OCI-LY3 (cell line): ENCODE results near the gene TMIGD1.

Experiments used
- CTCF ChIP-seq: fragments of 200-600, 300-600 bp; sonication (generic); IDR thresholded peaks from 2 replicates; pipeline ENCODE4 v1.5.1; 2014; ENCODE audit warnings: antibody characterized with exemption, low read length, low read depth
- EZH2phosphoT487 ChIP-seq: fragments of 200-600 bp; shearing (Covaris generic); IDR thresholded peaks from 2 replicates; pipeline ENCODE4 v1.6.1; 2018; ENCODE audit warnings: antibody characterized with exemption, mixed run types, low read depth

DNA sequence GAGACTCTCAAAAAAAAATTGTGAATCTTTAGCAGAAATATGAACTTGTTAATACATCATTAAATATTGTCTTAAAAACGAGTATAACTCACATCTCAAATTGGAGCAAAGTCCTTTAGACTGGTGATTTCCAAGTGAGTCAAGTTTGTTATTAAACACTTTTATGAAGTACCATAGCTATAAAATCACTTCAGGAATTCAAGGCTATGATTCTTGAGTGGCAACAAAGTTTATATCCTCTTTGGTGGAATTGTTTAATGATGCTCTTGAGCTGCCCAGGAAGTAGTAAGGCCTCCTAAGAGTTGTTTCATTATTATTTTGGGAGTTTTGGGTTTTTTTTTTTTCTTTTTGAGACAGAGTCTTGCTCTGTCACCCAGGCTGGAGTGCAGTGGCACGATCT is 25.5 kb downstream of the TMIGD1 start:
- TF ChIP-seq CTCF (no peak), EZH2phosphoT487 (no peak)
